Measurements from ENCODE around the gene NHLH2.

Gene NHLH2

DNA sequence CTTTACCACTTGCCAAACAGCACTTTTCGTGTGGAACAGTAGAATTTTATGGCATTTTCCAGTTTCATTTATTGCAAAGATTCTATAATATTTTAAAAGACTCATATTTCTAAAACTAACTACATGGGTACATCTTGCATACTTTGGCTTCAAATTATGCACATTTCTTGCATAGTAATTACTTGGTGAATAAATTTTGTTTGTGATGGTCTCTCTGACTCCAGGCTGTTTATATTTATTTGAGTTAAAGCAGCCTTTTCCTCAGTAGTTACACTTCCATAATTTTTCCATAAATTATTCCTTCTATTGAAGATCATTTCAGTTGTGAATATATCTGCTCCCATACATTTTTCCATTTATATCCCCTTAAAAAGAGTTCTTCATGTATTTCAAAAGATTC lies 6.9 kb upstream of the NHLH2 start:
- Histone ChIP-seq H3K27ac (no peak overlapping the region), H3K4me3 (no peak overlapping the region), H3K9me3 (no peaks in the 10 kb centered on the region), H3K4me1 (no peaks in the 10 kb centered on the region), H3K36me3 (no peaks in the 10 kb centered on the region), H3K27me3 (peaks cover 0 to 22% of the 10 kb centered on the region in 2 donors)
- TF ChIP-seq, protein P1, sequence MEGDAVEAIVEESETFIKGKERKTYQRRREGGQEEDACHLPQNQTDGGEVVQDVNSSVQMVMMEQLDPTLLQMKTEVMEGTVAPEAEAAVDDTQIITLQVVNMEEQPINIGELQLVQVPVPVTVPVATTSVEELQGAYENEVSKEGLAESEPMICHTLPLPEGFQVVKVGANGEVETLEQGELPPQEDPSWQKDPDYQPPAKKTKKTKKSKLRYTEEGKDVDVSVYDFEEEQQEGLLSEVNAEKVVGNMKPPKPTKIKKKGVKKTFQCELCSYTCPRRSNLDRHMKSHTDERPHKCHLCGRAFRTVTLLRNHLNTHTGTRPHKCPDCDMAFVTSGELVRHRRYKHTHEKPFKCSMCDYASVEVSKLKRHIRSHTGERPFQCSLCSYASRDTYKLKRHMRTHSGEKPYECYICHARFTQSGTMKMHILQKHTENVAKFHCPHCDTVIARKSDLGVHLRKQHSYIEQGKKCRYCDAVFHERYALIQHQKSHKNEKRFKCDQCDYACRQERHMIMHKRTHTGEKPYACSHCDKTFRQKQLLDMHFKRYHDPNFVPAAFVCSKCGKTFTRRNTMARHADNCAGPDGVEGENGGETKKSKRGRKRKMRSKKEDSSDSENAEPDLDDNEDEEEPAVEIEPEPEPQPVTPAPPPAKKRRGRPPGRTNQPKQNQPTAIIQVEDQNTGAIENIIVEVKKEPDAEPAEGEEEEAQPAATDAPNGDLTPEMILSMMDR (IDR thresholded peaks at IDR 0.05) = no peak
- intact Hi-C loops (cut with DNase I; ENCODE audit: low total_unique reads) = no loop called here
- no peak for DNase-seq

DNA sequence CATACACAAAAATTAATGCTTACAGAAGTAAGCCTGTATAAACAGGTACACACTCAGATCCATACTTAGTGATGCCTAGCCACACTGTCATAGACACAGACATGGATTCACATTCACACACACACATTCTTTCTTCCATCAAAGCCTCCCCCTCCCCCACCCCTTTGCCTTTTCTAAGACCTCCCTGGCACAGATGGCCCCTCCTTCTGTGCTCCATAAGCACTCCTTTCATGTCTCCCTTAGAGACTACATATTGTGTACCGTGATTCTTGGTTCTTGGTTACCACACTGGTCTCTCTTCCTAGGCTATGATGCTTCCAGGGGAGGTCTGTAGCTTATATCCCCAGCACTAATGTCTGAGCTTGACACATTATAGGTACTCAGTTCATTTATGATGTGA lies 2.0 kb upstream of the NHLH2 start:
- Histone ChIP-seq H3K36me3 (no peaks in the 10 kb centered on the region), H3K4me3 (no peak overlapping the region), H3K4me1 (peaks cover 0 to 20% (median 19%) of the 10 kb centered on the region in 4 donors), H3K27ac (no peak overlapping the region), H3K9me3 (no peaks in the 10 kb centered on the region), H3K27me3 (peaks cover 0 to 68% of the 10 kb centered on the region in 2 donors)
- TF ChIP-seq, protein P1 (IDR thresholded peaks at IDR 0.05) = no peak
- DNase-seq = no peak
- intact Hi-C loops (cut with DNase I; ENCODE audit: low total_unique reads) = no loop called here

DNA sequence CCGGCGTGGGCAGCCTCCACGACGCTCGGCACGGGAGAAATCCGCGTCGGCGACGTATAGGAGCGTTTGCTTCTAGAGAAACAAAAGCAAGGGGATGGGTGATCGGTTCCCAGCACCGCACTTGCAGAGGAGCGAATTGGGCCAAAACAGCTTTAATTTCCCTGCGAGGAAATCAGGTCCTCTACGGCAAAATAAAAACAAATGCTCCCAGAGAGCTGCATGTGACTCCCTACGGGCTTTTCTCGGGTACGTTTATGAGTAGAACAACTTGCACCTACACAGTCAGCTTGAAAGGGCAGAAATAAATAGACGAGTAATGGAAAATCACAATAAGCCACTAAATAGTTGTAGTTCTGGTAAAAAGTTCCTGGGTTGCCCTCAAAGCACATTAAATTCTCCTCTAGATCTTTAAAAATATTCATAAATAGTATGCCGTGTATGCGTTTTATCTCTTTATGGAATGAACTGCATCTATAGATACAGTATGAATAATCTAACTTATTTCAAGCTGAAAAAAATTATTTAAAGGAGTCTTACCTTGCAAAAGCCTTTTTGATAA lies 1.2 kb downstream of the NHLH2 start:
- Histone ChIP-seq H3K36me3 (no peaks in the 10 kb centered on the region), H3K27me3 (peaks cover 0 to 75% of the 10 kb centered on the region in 2 donors), H3K27ac (no peak overlapping the region), H3K4me1 (peaks cover 0 to 24% (median 23%) of the 10 kb centered on the region in 4 donors), H3K4me3 (peak overlapping the region; percentile 30 to 45), H3K9me3 (no peaks in the 10 kb centered on the region)
- TF ChIP-seq, protein P1 (IDR thresholded peaks at IDR 0.05) = no peak
- intact Hi-C loops (cut with DNase I; ENCODE audit: low total_unique reads) = no loop called here
- no peak for DNase-seq

DNA sequence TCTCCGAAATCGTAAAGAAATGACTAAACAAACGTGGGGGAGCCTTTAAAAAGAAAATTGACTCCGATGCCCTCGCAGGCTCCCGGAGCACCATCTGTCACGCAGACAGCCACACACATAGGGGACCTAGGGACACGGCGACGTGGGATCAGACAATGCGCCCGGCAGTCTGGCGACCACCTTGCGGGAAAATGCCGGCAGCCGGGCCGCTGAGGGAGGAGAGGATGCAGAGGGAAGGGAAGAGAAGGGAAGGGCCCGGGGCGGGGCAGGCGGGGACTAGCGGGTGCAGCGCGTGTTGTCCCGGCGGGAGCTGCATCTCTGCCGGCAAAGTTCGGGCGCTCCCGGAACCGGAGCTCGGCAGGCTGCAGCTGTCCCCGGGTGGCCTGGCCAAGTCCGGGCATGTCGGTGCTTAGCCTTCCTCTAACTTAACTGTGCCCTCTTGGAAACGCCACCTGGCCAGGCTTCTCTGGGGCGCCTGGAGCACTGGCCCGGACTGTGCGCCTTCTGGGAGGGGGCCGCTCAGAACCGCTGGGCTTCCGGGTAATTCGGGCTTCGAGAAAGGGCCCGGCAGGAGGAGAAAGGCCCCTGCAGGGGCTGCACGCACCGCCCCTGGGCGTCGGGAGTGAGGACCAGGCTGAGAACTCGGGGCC lies 1.8 kb downstream of the NHLH2 start:
- H3K27ac ChIP-seq = no peak overlapping the region
- DNase-seq = no peak
- TF ChIP-seq, protein P1 (IDR thresholded peaks at IDR 0.05) = no peak
- H3K27me3 ChIP-seq = peaks cover 0 to 72% of the 10 kb centered on the region in 2 donors
- no peaks in the 10 kb centered on the region for H3K9me3 ChIP-seq
- peak overlapping the region; percentile 30 to 45 for H3K4me3 ChIP-seq
- peaks cover 0 to 24% (median 23%) of the 10 kb centered on the region in 4 donors for H3K4me1 ChIP-seq
- no peaks in the 10 kb centered on the region for H3K36me3 ChIP-seq
- intact Hi-C loops (cut with DNase I; ENCODE audit: low total_unique reads) = no loop called here

DNA sequence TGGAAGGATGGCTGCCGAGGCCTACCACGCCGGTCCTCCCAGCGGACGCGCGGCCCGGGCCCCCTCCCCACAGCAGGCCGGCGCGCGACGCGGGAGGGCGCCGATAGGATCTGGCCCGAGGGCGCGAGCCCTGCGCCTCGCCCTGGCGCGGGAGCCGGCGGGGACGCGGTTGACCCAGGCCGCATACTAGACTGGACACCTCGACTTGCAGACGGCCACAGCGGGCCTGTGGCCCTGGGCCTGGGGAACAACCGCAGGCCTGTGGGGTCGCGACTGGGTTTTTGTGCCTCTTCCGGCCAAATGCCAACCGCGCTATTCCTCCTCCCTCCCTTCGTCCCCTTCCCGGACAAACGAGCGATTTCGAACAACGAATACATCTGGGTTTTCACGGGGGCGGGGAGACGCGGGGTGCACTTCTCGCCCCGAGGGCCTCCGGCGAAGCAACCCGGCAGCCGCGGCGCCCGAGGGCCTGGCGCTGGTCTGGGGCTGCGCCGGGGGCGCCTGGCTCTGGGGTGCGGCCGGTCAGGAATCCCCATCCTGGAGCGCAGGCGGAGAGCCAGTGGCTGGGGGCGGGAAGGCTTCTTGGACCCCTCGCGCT lies 2.4 kb downstream of the NHLH2 start:
- no peak for DNase-seq
- Histone ChIP-seq H3K9me3 (no peaks in the 10 kb centered on the region), H3K4me3 (peak overlapping the region; percentile 30 to 45), H3K36me3 (no peaks in the 10 kb centered on the region), H3K27ac (no peak overlapping the region), H3K4me1 (peaks cover 0 to 24% (median 23%) of the 10 kb centered on the region in 4 donors), H3K27me3 (peaks cover 0 to 73% of the 10 kb centered on the region in 2 donors)
- TF ChIP-seq, protein P1 (IDR thresholded peaks at IDR 0.05) = no peak
- intact Hi-C loops (cut with DNase I; ENCODE audit: low total_unique reads) = no loop called here

Measured in tibial artery (tissue), 4 donors.